Stimulated activated memory B cell treated with anti-CD40 and anti-IgM and Interleukin-4, amounts not matched to agents 10 μg/mL and 1 μg/mL and 100 μg/mL, for 72 hours (primary cell): Measurements from ENCODE around the gene XPO5.
A peak's percentile ranks its signal among the peaks of the same experiment; 100 is the strongest.

Experiments used
- ATAC-seq: fragments of 150-1000 bp; cut with Tn5 transposase; 2 replicates; pipeline ENCODE4 v1.10.0; 2021
- H3K27ac Mint-ChIP-seq: one replicate; pipeline ENCODE4 v1.8.0; 2022; ENCODE audit warnings: mild to moderate bottlenecking, mixed read lengths
- H3K27me3 Mint-ChIP-seq: one replicate; pipeline ENCODE4 v1.8.0; 2022; ENCODE audit warnings: mixed read lengths
- H3K36me3 Mint-ChIP-seq: one replicate; pipeline ENCODE4 v1.8.0; 2022; ENCODE audit warnings: mixed read lengths
- H3K4me1 Mint-ChIP-seq: one replicate; pipeline ENCODE4 v1.8.0; 2022; ENCODE audit warnings: mixed read lengths
- H3K4me3 Mint-ChIP-seq: one replicate; pipeline ENCODE4 v1.8.0; 2022; ENCODE audit warnings: mild to moderate bottlenecking, moderate library complexity, mixed read lengths
- H3K9me3 Mint-ChIP-seq: one replicate; pipeline ENCODE4 v1.8.0; 2022; ENCODE audit warnings: mixed read lengths

The XPO5 gene

GRCh38 chr6:43575772-43576551 lies at the start of gene XPO5, which contains the start of gene POLH:
XPO5 (minus strand) TSS chr6:43576038; CDS start chr6:43575864, 174 bp downstream.
POLH (plus strand) TSS chr6:43576185; CDS start chr6:43582320, 6,135 bp downstream.
- Mint-ChIP-seq H3K27me3 (no peaks in the 10 kb centered on the region), H3K4me3 (peak within 1 kb of the TSS; percentile 94), H3K4me1 (peaks cover 39% of the 10 kb centered on the region), H3K9me3 (no peaks in the 10 kb centered on the region), H3K27ac (peak within 1 kb of the TSS; percentile 69), H3K36me3 (peaks cover 12% of the 10 kb centered on the region)
- peak; percentile 98 for ATAC-seq

- Mint-ChIP-seq H3K27me3 (no peaks in the 10 kb centered on the region), H3K9me3 (no peaks in the 10 kb centered on the region), H3K36me3 (peaks cover 57% of the 10 kb centered on the region), H3K27ac (no peak overlapping the region), H3K4me3 (no peak overlapping the region), H3K4me1 (peaks cover 42% of the 10 kb centered on the region)
- ATAC-seq = no peak
These were observed 49.7 kb upstream of the XPO5 start for GRCh38 chr6:43625393-43625992.

DNA sequence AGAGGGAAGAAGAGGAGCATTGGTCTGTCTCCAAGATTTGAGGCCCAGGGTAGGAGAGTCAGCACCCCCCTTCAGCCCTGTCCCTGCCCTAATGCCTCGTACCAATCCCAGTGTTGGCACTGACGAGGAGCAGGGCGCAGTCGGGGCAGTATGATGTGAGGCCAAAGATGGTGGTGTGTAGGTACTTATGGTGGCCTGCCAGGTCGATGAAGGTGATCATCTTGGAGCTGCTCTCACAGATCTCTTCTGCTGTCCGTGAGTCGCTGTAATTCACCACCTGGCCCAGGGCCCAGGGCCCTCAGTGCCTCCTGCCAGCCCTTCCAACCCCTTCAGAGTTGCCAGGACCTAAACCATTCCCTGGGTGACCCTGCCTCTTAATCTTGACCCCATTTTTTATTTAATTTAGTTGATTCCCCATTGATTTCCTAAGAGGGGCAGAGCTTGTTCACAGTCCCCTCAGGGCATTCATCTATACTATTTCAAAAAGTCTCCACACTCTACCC lies 49.0 kb upstream of the XPO5 start:
- no peak for ATAC-seq
- no peaks in the 10 kb centered on the region for H3K27me3 Mint-ChIP-seq
- H3K36me3 Mint-ChIP-seq = peaks cover 60% of the 10 kb centered on the region
- no peaks in the 10 kb centered on the region for H3K9me3 Mint-ChIP-seq
- H3K4me3 Mint-ChIP-seq = no peak overlapping the region
- no peak overlapping the region for H3K27ac Mint-ChIP-seq
- peaks cover 37% of the 10 kb centered on the region for H3K4me1 Mint-ChIP-seq

GRCh38 chr6:43623880-43624785 lies 48.3 kb upstream of the XPO5 start:
- H3K27me3 Mint-ChIP-seq = no peaks in the 10 kb centered on the region
- H3K27ac Mint-ChIP-seq = no peak overlapping the region
- H3K4me3 Mint-ChIP-seq = no peak overlapping the region
- ATAC-seq = no peak
- H3K4me1 Mint-ChIP-seq = peaks cover 36% of the 10 kb centered on the region
- H3K9me3 Mint-ChIP-seq = no peaks in the 10 kb centered on the region
- H3K36me3 Mint-ChIP-seq = peaks cover 60% of the 10 kb centered on the region

GRCh38 chr6:43622541-43622940 lies 46.7 kb upstream of the XPO5 start:
- no peaks in the 10 kb centered on the region for H3K9me3 Mint-ChIP-seq
- H3K27me3 Mint-ChIP-seq = no peaks in the 10 kb centered on the region
- peaks cover 60% of the 10 kb centered on the region for H3K36me3 Mint-ChIP-seq
- H3K27ac Mint-ChIP-seq = no peak overlapping the region
- H3K4me3 Mint-ChIP-seq = no peak overlapping the region
- H3K4me1 Mint-ChIP-seq = peaks cover 23% of the 10 kb centered on the region
- ATAC-seq = no peak

DNA sequence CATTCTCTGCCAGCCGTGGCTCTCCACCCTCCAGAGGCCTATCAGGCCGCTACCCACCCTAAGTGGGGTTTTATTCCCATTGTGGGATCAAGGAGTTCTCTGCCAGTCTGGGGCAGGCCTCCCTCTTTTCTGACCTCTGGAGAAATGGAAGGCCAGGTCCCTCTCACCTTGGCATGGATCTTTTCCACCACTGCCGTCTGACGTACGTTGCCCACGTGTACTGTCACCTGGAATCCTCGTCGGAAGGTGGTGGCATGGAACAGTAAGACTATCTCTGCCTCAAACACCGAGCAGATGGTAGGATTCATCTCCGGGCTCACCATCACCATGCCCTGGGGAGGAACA lies 46.0 kb upstream of the XPO5 start:
- Mint-ChIP-seq H3K36me3 (peaks cover 58% of the 10 kb centered on the region), H3K4me3 (no peak overlapping the region), H3K9me3 (no peaks in the 10 kb centered on the region), H3K4me1 (peaks cover 15% of the 10 kb centered on the region), H3K27me3 (no peaks in the 10 kb centered on the region), H3K27ac (no peak overlapping the region)
- ATAC-seq = no peak

DNA sequence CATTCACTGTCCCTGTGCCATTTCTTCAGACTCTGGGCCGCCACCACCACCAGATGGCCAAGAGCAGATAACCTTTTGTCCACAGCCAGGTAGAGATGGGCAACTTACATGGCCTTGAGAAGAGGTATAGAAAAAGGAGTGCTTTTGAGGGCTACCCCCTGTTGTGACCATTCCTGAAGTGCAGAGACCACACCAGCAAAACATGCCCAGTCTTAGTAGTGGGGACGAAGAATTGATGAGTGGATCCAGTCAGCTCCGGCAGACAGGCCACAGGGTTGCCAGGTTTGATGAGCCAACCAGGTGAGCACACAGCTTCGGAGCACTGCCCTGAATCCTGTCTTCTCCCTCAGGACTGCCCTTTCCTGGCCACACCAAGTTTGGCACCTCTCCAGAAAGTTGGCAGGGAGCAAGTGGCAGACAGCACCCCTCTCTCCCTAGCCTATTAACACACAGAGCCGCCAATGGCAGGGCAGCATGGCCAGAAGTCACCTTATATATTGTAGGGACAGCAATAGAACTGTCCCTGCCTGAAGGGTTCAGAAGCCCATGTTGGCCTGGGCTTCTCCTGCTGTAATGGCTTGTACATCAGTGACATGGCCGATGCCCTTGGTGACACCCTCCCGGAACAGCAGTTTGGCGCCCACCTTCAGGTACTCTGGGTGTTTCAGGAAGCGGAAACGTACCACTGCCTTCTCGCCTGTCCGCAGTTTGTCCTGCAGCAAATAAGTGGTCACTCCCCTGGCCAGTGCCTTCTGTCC lies 45.4 kb upstream of the XPO5 start:
- Mint-ChIP-seq H3K4me3 (no peak overlapping the region), H3K27me3 (no peaks in the 10 kb centered on the region), H3K4me1 (peaks cover 10% of the 10 kb centered on the region), H3K27ac (no peak overlapping the region), H3K9me3 (no peaks in the 10 kb centered on the region), H3K36me3 (peaks cover 52% of the 10 kb centered on the region)
- ATAC-seq = no peak

- no peak for ATAC-seq
- Mint-ChIP-seq H3K4me3 (no peak overlapping the region), H3K27me3 (no peaks in the 10 kb centered on the region), H3K4me1 (peaks cover 6% of the 10 kb centered on the region), H3K9me3 (no peaks in the 10 kb centered on the region), H3K27ac (no peak overlapping the region), H3K36me3 (peaks cover 22% of the 10 kb centered on the region)
These were observed 41.1 kb upstream of the XPO5 start for GRCh38 chr6:43616725-43617472.

GRCh38 chr6:43614396-43614730 lies 38.5 kb upstream of the XPO5 start:
- no peak for ATAC-seq
- Mint-ChIP-seq H3K4me3 (no peak overlapping the region), H3K4me1 (no peaks in the 10 kb centered on the region), H3K36me3 (peaks cover 16% of the 10 kb centered on the region), H3K27ac (no peak overlapping the region), H3K27me3 (no peaks in the 10 kb centered on the region), H3K9me3 (no peaks in the 10 kb centered on the region)

DNA sequence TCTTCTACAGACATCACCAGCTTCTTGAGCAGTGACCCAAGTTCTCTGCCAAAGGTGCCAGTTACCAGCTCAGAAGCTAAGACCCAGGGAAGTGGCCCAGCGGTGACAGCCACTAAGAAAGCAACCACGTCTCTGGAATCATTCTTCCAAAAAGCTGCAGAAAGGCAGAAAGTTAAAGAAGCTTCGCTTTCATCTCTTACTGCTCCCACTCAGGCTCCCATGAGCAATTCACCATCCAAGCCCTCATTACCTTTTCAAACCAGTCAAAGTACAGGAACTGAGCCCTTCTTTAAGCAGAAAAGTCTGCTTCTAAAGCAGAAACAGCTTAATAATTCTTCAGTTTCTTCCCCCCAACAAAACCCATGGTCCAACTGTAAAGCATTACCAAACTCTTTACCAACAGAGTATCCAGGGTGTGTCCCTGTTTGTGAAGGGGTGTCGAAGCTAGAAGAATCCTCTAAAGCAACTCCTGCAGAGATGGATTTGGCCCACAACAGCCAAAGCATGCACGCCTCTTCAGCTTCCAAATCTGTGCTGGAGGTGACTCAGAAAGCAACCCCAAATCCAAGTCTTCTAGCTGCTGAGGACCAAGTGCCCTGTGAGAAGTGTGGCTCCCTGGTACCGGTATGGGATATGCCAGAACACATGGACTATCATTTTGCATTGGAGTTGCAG lies 38.0 kb upstream of the XPO5 start:
- no peak for ATAC-seq
- Mint-ChIP-seq H3K36me3 (peaks cover 19% of the 10 kb centered on the region), H3K27ac (no peak overlapping the region), H3K9me3 (no peaks in the 10 kb centered on the region), H3K27me3 (no peaks in the 10 kb centered on the region), H3K4me3 (no peak overlapping the region), H3K4me1 (peaks cover 4% of the 10 kb centered on the region)

DNA sequence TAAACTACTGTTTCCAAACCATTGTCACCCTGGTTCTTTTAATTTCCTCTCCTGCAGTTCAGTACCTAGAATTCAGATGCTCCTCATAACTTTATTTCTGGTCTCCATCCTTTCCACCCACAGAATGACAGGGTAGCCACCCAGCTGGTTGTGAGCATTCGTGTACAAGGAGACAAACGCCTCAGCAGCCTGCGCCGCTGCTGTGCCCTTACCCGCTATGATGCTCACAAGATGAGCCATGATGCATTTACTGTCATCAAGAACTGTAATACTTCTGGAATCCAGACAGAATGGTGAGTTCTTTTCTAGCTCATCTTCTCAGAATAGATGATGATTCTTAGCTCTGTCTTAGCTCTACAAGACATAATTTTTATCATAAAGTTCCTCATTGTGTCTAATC lies 34.6 kb upstream of the XPO5 start:
- H3K27ac Mint-ChIP-seq = no peak overlapping the region
- H3K4me3 Mint-ChIP-seq = no peak overlapping the region
- peaks cover 35% of the 10 kb centered on the region for H3K36me3 Mint-ChIP-seq
- H3K9me3 Mint-ChIP-seq = no peaks in the 10 kb centered on the region
- ATAC-seq = no peak
- peaks cover 15% of the 10 kb centered on the region for H3K4me1 Mint-ChIP-seq
- no peaks in the 10 kb centered on the region for H3K27me3 Mint-ChIP-seq

GRCh38 chr6:43609402-43609801 lies 33.6 kb upstream of the XPO5 start:
- Mint-ChIP-seq H3K9me3 (no peaks in the 10 kb centered on the region), H3K4me3 (no peak overlapping the region), H3K36me3 (peaks cover 41% of the 10 kb centered on the region), H3K27me3 (no peaks in the 10 kb centered on the region), H3K4me1 (peaks cover 15% of the 10 kb centered on the region), H3K27ac (peak overlapping the region; percentile 9)
- ATAC-seq = no peak

DNA sequence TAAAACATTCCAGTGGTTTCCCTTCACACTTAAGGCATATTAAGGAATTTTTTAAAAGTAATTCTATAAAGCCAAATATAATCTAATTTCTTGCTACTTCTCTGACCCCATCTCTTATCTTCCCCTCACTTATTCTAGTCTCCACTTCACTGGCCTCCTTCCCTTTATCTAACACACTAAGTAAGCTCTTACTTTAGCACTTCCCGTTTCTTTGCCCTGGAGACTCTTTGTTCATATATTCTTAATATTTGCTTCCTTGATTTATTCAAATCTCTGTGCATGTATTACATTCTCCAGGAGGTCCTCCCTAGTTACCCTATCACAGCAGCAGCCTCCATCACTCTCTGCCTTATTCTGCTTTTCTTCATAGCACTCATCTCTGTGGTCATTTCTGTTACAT lies 33.0 kb upstream of the XPO5 start:
- Mint-ChIP-seq H3K4me1 (peaks cover 15% of the 10 kb centered on the region), H3K27me3 (no peaks in the 10 kb centered on the region), H3K4me3 (no peak overlapping the region), H3K27ac (peak overlapping the region; percentile 9), H3K36me3 (peaks cover 42% of the 10 kb centered on the region), H3K9me3 (no peaks in the 10 kb centered on the region)
- ATAC-seq = no peak

DNA sequence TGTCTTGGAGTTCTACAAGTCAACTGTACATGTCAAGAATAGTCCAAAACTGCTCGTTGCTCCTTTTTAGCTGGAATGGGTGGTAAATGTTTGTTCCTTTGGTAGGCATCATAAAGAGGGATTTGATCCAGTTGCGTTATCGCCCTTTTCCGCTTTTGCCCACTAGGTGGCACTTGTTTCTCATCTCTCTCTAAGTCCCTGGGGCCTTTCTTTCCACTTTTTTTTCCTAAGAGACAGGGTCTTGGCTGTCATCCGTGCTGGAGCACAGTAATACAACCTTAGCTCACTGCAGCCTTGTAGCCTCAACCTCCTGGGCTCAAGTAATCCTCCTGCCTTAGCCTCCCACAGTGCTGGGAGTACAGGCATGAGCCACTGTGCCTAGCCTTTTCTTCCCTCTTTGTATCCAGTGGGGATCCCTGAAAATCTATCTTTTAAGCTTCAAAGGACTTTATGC lies 32.5 kb upstream of the XPO5 start:
- Mint-ChIP-seq H3K4me1 (peaks cover 15% of the 10 kb centered on the region), H3K9me3 (no peaks in the 10 kb centered on the region), H3K27me3 (no peaks in the 10 kb centered on the region), H3K27ac (peak overlapping the region; percentile 9), H3K36me3 (peaks cover 40% of the 10 kb centered on the region), H3K4me3 (no peak overlapping the region)
- ATAC-seq = no peak
